Breast epithelium (tissue), 4 donors: Measurements from ENCODE around the gene ATP6V1B1. TPM values are rescaled to one million over a fixed set of nuclear protein-coding genes. Genes with fewer than 3 reads are reported as not detected.
A peak's percentile ranks its signal among the peaks of the same experiment; 100 is the strongest.

ENCODE experiments used
- DNase-seq, 2 donors: peaks; one replicate each; pipeline ENCODE4 v3.0.0-alpha.2; 2019; ENCODE audit warnings: low spot score in 2 of 2
- H3K27ac ChIP-seq, 2 donors: fragments of 200-600 bp; sonication (generic) in 1 of 2; one replicate each; pipeline ENCODE4 v1.5.1; 2016 to 2019; ENCODE audit warnings: mild to moderate bottlenecking in 1 of 2
- H3K27me3 ChIP-seq, 2 donors: fragments of 200-600 bp; sonication (generic) in 1 of 2; one replicate each; pipeline versions ENCODE4 v1.5.1 to v1.6.0; 2017 to 2019; ENCODE audit warnings: control low read depth in 1 of 2, mild to moderate bottlenecking in 1 of 2
- H3K36me3 ChIP-seq: fragments of 200-600 bp; one replicate; pipeline ENCODE4 v1.5.1; 2019
- H3K4me1 ChIP-seq, 2 donors: fragments of 200-600 bp; sonication (generic); one replicate each; pipeline ENCODE4 v1.5.1; 2016 to 2019; ENCODE audit warnings: control low read depth in 1 of 2
- H3K4me3 ChIP-seq, 3 donors: fragments of 200-600 bp; sonication (generic); 1 replicate in 2 of 3; 2 replicates in 1 of 3; pipeline ENCODE4 v1.5.1; 2016 to 2019; ENCODE audit warnings: mild to moderate bottlenecking in 3 of 3, moderate library complexity in 2 of 3
- H3K9me3 ChIP-seq, 2 donors: fragments of 200-600 bp; sonication (generic) in 1 of 2; one replicate each; pipeline ENCODE4 v1.5.1; 2016 to 2019; ENCODE audit warnings: control low read depth in 1 of 2
- POLR2A ChIP-seq: fragments of 450-650 bp; IDR thresholded peaks from one replicate; pipeline ENCODE4 v1.6.1; 2016; ENCODE audit warnings: antibody characterized with exemption, mild to moderate bottlenecking, moderate library complexity
- POLR2AphosphoS5 ChIP-seq, 3 donors: sonication (generic); formaldehyde crosslinking; IDR thresholded peaks; one replicate each; pipeline ENCODE4 v1.6.1; 2017; ENCODE audit warnings: antibody characterized with exemption in 3 of 3
- intact Hi-C: fragments of 100-400 bp; cut with DNase I; formaldehyde crosslinking; loops from one replicate; pipeline ENCODE4 v1.15.1; 2023; ENCODE audit warnings: low total_unique reads
- total RNA-seq, 3 donors: library from RNA; depleted of rRNA; stranded (reverse); fragments of >200 nt; gene quantifications; one replicate each; pipeline ENCODE4 v1.1.0, GENCODE V29; 2016
- TF ChIP-seq, protein P1 (sequence below), 3 donors: fragments of 450-650 bp; IDR thresholded peaks; one replicate each; pipeline ENCODE4 v1.5.1; 2016 to 2017; ENCODE audit warnings: antibody characterized with exemption in 3 of 3, mild to moderate bottlenecking in 3 of 3, moderate library complexity in 3 of 3

The ATP6V1B1 gene
- total RNA-seq, 3 donors from 2014 or later = 1.8 to 38.2 (median 4.6) TPM

DNA sequence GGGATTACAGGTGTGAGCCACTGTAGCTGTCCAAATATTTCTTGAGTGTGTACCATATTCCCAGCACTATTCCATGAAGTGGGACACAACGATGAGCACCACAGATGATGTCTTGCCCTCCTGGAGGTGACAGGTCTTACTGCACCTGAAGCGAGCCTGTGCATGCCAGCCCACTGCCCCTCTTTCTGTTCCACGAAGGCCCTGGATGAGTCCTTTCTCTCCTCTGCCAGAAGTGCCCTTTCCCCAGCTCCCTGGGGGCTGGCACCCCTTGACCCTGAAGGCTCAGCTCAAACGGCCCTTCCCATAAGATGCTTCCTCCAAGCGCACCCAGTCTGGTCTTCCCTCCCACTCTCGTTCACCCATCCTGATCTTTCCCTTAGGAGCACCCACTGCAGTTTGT, 5.5 kb downstream of the ATP6V1B1 start:
- no peak overlapping the region for H3K27ac ChIP-seq
- no peaks in the 10 kb centered on the region for H3K4me1 ChIP-seq
- intact Hi-C loops = loop anchor here (5.0 kb wide), 1 partner anchor 69 kb away; no protein-coding TSS in a partner anchor
- H3K27me3 ChIP-seq = no peaks in the 10 kb centered on the region
- no peaks in the 10 kb centered on the region for H3K9me3 ChIP-seq
- H3K36me3 ChIP-seq = no peaks in the 10 kb centered on the region
- TF ChIP-seq POLR2A (no peak), POLR2AphosphoS5 (IDR thresholded peaks at IDR 0.05) (no peak)
- TF ChIP-seq, protein P1, sequence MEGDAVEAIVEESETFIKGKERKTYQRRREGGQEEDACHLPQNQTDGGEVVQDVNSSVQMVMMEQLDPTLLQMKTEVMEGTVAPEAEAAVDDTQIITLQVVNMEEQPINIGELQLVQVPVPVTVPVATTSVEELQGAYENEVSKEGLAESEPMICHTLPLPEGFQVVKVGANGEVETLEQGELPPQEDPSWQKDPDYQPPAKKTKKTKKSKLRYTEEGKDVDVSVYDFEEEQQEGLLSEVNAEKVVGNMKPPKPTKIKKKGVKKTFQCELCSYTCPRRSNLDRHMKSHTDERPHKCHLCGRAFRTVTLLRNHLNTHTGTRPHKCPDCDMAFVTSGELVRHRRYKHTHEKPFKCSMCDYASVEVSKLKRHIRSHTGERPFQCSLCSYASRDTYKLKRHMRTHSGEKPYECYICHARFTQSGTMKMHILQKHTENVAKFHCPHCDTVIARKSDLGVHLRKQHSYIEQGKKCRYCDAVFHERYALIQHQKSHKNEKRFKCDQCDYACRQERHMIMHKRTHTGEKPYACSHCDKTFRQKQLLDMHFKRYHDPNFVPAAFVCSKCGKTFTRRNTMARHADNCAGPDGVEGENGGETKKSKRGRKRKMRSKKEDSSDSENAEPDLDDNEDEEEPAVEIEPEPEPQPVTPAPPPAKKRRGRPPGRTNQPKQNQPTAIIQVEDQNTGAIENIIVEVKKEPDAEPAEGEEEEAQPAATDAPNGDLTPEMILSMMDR (IDR thresholded peaks at IDR 0.05) = no peak
- H3K4me3 ChIP-seq = no peak overlapping the region
- peak in 1 of 2 donors; percentile 27 for DNase-seq

DNA sequence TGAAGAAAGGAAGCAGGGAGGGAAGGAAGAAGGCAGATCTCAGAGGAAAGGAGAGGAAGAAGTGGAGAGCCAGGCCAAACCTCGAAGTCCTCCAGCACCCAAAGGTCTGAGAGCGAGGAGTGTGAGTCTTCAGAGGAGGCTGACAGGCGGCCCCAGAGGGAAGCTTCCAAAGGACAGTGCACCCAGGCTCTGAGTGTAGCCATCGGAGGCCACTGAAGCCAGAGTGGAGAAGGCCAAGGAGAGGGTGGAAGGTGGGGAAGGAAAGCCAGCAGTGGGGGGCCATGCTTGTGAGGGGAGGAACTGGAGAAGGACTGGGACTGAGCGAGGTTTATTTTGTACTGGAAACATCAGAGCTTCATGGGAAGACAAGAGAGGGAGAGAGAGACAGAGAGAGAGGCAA, 6.0 kb downstream of the ATP6V1B1 start:
- Histone ChIP-seq H3K27me3 (no peaks in the 10 kb centered on the region), H3K4me1 (no peaks in the 10 kb centered on the region), H3K36me3 (no peaks in the 10 kb centered on the region), H3K27ac (no peak overlapping the region), H3K9me3 (no peaks in the 10 kb centered on the region), H3K4me3 (no peak overlapping the region)
- DNase-seq = peak in 1 of 2 donors; percentile 38
- TF ChIP-seq POLR2A = no peak
- TF ChIP-seq, protein P1 (IDR thresholded peaks at IDR 0.05) = no peak
- intact Hi-C loops = loop anchor here (5.0 kb wide), 1 partner anchor 69 kb away; no protein-coding TSS in a partner anchor

DNA sequence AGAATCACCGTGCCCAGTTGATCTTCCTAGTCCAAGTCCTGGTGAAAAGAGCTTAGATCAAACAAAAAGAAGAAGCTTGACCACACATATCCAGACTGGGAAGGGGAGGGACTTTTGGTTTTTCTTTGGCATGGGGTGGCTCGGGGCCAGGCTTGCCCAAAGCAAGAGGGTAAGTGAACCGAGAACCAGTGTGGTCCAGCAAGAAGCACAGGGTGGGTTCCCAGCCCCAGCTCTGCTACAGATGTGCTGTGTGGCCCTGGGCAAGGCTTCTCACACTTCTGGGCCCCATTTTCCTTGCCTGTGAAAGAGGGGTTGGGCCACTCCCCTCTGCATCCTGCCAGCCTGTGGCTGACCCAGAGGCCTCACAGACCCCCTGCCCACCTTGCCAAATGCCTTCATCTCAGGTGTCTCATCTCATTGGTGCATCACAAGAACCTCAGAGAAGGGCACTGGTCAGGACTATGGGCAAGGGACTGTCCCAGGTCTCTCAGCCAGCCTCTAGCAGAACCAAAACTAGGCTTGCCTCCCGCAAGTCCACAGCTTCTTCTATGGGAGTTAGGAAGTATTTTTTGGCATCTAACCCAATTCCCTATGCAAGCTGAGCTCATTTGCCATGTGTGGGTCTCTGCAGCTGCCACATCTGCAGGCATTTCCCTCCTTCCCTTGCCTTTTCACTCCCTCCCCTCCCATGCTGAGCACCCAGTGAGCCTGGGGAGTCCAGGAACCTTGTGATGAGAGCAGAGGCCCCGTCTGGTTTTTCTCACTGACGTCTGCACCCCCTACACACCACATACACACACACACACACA, 6.9 kb downstream of the ATP6V1B1 start:
- no peak for TF ChIP-seq POLR2AphosphoS5 (IDR thresholded peaks at IDR 0.05)
- TF ChIP-seq, protein P1 (IDR thresholded peaks at IDR 0.05) = no peak
- no peak for TF ChIP-seq POLR2A
- no peaks in the 10 kb centered on the region for H3K4me1 ChIP-seq
- peak in 1 of 2 donors; percentile 12 for DNase-seq
- H3K9me3 ChIP-seq = no peaks in the 10 kb centered on the region
- intact Hi-C loops = loop anchor here (5.0 kb wide), 1 partner anchor 70 kb away; no protein-coding TSS in a partner anchor
- H3K27ac ChIP-seq = no peak overlapping the region
- no peaks in the 10 kb centered on the region for H3K36me3 ChIP-seq
- no peaks in the 10 kb centered on the region for H3K27me3 ChIP-seq
- no peak overlapping the region for H3K4me3 ChIP-seq

DNA sequence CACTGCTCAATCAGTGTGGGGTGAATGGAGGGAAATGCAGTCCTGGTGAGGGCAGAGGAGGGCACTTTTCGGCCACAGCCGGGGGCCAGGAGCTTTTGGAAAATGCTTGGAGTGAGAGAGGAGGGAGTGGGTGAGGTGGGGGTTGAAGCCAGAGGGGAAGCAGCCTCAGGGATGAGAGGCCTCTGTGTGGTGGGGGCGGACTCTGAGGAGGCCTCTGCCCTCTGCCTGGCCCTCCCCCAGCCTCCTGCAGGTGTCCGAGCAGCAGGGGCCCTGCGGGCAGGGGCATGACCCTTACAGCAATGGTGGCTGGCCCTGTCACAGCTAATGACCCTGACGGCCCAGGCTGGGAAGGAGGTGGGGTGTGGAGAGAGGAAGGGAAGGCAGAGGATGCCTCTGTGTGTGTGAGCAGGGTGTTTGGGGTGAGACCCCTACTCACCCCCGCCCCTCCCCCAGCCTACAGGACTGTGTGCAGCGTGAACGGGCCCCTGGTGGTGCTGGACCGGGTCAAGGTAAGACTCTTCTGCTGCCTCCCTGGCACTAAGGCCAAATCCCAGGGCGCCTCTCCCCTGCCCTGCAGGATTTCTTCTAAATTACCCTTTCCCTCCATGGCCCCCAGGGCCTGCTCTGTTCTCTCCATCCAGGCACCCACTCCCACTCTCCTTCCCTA, 7.6 kb downstream of the ATP6V1B1 start:
- peak in 1 of 2 donors; percentile 22 for DNase-seq
- no peaks in the 10 kb centered on the region for H3K27me3 ChIP-seq
- no peaks in the 10 kb centered on the region for H3K36me3 ChIP-seq
- H3K9me3 ChIP-seq = no peaks in the 10 kb centered on the region
- H3K4me3 ChIP-seq = no peak overlapping the region
- intact Hi-C loops = loop anchor here (5.0 kb wide), 1 partner anchor 71 kb away; no protein-coding TSS in a partner anchor
- H3K4me1 ChIP-seq = no peaks in the 10 kb centered on the region
- H3K27ac ChIP-seq = no peak overlapping the region
- TF ChIP-seq, protein P1 (IDR thresholded peaks at IDR 0.05) = no peak
- TF ChIP-seq POLR2A (no peak), POLR2AphosphoS5 (IDR thresholded peaks at IDR 0.05) (no peak)
